ENCODE measurements around the gene LRRC4C.

LRRC4C gene

GRCh38 chr11:41274831-41275230 is 184.6 kb downstream of the LRRC4C start:
- no peak for TF ChIP-seq CTCF (conservative IDR thresholded peaks at IDR 0.05; ENCODE audit: low read length)
- no peak for DNase-seq (ENCODE audit: low read depth)
- H3K4me3 ChIP-seq (ENCODE audit: low read length), result no peak overlapping the region

- no peak for DNase-seq (ENCODE audit: low read depth)
- no peak for TF ChIP-seq CTCF (conservative IDR thresholded peaks at IDR 0.05; ENCODE audit: low read length)
- no peak overlapping the region for H3K4me3 ChIP-seq (ENCODE audit: low read length)
These were observed 185.5 kb downstream of the LRRC4C start for GRCh38 chr11:41273908-41274307.

GRCh38 chr11:41267451-41267850 is 192.0 kb downstream of the LRRC4C start:
- no peak overlapping the region for H3K4me3 ChIP-seq (ENCODE audit: low read length)
- TF ChIP-seq CTCF (conservative IDR thresholded peaks at IDR 0.05; ENCODE audit: low read length), result no peak
- no peak for DNase-seq (ENCODE audit: low read depth)

GRCh38 chr11:41256041-41256440 is 203.4 kb downstream of the LRRC4C start:
- no peak for TF ChIP-seq CTCF (conservative IDR thresholded peaks at IDR 0.05; ENCODE audit: low read length)

GRCh38 chr11:41254966-41255365 is 204.5 kb downstream of the LRRC4C start:
- no peak for TF ChIP-seq CTCF (conservative IDR thresholded peaks at IDR 0.05; ENCODE audit: low read length)
- no peak overlapping the region for H3K4me3 ChIP-seq (ENCODE audit: low read length)
- no peak for DNase-seq (ENCODE audit: low read depth)

More at GRCh38 chr11:41256041-41256440, 203.4 kb downstream of the LRRC4C start:
- H3K4me3 ChIP-seq (ENCODE audit: low read length), result no peak overlapping the region
- DNase-seq (ENCODE audit: low read depth), result no peak

GRCh38 chr11:41250408-41250935 is 209.0 kb downstream of the LRRC4C start:
- no peak for DNase-seq (ENCODE audit: low read depth)
- no peak for TF ChIP-seq CTCF (conservative IDR thresholded peaks at IDR 0.05; ENCODE audit: low read length)
- no peak overlapping the region for H3K4me3 ChIP-seq (ENCODE audit: low read length)

- TF ChIP-seq CTCF (conservative IDR thresholded peaks at IDR 0.05; ENCODE audit: low read length), result no peak
- H3K4me3 ChIP-seq (ENCODE audit: low read length), result no peak overlapping the region
- DNase-seq (ENCODE audit: low read depth), result no peak
These were observed 211.8 kb downstream of the LRRC4C start for GRCh38 chr11:41247621-41248020.

All from AG10803 (cell line).